Measurements from ENCODE around the gene GPC4.

Gene GPC4

GRCh38 chrX:133405498-133406185 lies 9.6 kb downstream of the GPC4 start:
- no peak for DNase-seq

DNA sequence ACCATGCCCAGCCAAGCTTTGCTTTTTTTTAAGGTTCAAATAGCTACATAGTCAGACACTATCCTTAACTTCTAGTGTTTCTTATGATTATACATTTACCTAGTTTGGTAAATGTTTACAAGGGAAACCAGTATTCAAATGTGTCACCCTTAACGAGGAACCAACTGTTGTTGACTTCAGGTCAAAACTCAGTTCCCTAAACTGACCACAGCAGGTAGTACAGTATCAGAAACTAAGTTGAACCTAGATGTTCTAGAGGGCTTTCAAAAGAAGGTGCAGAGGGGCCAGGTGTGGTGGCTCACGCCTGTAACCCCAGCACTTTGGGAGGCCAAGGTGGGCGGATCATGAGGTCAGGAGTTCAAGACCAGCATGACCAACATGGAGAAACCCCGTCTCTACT lies 11.3 kb downstream of the GPC4 start:
- DNase-seq: no peak

DNA sequence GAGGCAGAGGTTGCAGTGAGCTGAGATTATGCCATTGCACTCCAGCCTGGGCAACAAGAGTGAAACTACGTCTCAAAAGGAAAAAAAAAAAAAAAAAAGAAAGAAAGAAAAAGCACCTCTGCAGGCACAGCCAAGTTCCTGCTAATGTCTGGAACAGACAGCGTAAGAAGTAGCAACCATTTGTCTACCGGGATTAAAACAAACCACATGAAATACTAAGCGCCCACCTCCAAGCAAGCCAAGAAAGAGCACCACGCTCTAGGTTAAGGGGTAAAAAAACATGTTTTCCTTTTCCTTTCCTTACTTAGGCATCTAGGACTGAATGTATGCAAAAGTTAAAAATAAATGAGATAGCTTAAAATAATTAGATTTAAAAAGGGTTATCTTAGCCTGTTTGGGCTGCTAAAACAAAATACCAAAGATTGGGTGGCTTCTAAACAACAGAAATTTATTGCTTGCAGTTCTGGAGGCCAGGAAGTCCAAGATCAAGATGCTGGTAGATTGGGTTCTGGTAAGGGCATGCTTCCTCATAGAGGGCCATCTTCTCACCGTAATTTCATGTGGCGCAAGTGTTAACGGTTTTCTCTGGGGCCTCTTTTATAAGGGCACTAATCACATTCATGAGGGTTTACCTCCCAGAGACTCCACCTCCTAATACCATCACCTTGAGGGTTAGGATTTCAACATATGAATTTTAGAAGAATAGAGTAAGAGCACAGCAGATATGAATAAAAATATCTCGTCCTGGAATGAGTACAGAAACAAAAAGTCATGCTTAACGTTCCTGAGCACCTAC lies 12.3 kb downstream of the GPC4 start:
- no peak for DNase-seq

GRCh38 chrX:133402042-133402453 lies 13.2 kb downstream of the GPC4 start:
- DNase-seq: no peak

GRCh38 chrX:133401536-133401935 lies 13.8 kb downstream of the GPC4 start:
- DNase-seq: no peak

DNA sequence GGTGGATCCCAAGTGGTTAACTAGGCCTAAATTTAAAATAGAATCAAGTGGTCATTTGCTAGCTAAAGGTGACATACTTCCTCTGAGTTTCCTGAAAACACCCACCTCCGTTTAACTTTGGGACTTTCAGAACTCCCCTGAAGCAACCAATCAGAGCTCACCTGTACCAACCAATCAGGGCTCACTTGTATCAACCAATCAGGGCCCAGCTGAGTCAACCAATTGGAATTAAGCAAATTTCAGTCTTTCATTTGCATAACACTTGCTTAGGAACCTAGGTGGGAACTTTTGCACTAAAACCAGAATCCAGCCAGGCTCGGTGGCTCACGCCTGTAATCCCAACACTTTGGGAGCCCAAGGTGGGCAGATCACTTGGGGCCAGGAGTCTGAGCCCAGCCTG lies 15.9 kb downstream of the GPC4 start:
- no peak for DNase-seq

DNA sequence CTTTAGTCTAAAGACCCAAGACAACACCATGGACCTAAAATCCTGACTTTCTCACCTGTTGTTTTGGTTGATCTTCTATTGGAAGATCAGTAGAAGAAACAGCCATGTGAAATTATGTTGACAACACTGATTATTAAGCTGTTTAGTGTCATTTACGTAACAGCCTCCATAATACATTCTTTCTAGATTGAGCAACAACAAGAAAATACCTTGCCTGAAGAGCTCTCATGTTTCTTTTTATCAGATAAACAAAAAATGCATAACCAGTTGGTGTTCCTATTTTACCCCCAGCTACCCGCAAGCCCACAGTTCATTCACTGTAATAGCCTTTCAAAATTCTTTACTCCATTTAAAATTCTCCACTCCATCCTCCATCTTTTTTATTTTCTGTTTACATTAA lies 20.5 kb downstream of the GPC4 start:
- DNase-seq: no peak

- DNase-seq: no peak
Measured at GRCh38 chrX:133392671-133393070, 22.6 kb downstream of the GPC4 start.

DNA sequence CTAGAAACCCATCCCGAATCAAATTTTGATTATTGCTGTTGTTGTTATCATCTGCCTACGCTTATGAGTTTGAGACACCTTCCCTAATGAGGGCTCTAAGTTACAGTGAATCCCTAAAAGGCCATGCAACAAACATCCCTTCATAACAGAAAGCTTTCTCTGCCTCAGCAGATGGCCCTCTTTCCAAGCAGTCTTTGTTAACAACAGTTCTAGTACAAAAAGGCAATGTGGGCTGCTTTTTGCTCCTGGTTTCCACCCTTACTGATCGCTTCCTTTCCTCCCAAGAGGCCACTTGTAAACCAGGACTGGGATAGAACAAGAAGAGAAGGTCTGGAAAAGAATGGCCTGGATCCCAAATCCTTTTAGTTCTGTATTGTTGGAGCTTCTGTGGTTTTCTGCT lies 24.2 kb downstream of the GPC4 start:
- no peak for DNase-seq

DNA sequence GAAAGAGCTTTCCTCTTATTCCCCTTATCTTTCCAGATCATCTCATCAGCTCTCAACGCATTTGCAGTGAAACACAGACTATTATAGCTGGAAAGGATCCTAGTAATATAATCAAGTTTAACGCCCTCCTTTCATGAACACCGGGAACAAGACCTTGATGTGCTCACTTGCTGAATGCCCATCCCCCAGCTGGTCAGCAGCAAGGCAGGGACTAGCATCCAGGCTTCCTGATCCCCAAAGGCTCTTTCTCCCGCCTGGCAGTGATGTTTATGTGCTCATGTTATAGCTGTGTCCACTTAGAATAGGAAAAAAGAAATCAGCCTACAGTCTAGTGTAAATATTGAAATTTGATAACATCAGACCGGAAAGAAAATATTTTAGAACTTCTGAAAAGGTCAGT lies 24.6 kb downstream of the GPC4 start:
- no peak for DNase-seq

GRCh38 chrX:133389975-133390374 lies 25.3 kb downstream of the GPC4 start:
- no peak for DNase-seq

- DNase-seq: no peak
Measured at GRCh38 chrX:133384454-133384853, 30.8 kb downstream of the GPC4 start.

GRCh38 chrX:133380711-133381619 lies 34.3 kb downstream of the GPC4 start:
- DNase-seq: no peak

DNA sequence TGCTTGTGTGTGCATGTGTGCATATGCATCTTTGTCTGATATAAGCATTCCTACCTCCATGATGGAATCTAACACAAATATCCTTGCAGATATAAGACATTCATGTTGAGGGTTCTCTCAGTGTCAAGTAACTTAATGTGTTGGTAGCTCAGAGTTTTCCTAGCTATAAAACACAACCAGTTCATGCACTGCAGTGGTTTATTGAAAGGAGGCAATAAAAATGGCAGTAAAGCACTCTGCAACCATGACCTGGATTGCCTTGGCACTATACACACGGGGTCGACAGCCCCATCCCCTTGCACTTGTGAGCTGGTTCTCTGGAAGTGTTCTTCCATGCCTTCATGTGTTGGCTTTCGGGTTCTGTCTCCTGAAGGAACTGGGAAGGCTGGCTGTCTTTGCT lies 38.9 kb downstream of the GPC4 start:
- DNase-seq: no peak

DNA sequence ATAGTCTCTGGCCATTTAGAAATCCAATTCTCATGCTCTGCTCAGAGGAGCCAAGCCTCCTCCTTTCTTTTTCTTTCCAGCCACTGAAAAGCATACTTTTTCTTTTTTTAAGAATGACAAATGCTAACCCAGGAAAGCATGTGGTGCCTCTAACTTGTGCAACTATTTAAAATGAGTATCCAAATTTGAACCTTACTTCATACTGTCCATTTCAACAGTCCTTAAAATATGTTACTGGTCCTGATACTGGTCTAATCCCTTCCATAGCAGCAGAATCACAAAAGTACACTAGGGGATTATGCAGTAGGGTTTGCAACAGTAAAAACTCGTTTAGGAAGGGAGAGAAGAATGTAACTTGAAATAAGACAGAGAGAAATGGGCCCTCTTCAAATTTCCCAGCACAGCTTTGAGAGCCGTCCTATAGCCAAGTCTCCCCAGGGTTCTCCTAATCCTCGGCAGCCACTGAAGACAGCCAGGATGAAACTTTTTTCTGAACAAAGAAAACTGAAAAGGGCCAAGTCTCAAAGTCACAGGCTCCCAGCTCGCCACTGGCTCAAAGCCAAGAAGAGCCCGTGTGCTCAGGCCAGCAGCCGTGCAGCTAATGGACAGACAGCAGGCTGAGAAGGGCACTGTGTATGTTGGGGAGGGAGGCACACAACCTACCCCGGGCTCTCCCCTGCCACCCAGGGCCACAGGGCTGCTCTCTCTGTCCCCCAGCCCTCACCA lies 39.5 kb downstream of the GPC4 start:
- no peak for DNase-seq

DNA sequence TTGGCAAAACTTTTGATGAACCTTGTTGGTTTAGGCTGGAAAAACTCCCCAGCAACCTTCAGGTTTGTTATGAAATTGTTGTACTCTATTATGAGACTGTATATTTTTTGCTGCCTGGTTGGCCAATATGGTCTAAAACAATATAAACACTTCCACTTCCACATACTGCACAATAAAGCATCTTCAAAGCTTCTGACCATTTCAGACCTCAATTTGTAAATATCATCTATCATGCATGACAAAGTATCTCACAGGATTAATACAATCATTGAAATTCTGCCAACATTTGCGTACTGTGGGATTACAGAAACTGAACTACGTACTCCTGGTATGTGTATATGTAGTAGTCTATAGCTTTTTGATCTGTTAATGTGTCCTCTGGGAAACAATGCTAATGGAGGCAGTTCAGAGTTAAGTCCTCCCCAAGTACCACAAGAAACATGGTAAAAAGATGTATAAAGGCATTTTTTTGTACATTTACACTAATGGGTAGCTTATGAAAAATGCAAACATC lies 40.4 kb downstream of the GPC4 start:
- no peak for DNase-seq

DNA sequence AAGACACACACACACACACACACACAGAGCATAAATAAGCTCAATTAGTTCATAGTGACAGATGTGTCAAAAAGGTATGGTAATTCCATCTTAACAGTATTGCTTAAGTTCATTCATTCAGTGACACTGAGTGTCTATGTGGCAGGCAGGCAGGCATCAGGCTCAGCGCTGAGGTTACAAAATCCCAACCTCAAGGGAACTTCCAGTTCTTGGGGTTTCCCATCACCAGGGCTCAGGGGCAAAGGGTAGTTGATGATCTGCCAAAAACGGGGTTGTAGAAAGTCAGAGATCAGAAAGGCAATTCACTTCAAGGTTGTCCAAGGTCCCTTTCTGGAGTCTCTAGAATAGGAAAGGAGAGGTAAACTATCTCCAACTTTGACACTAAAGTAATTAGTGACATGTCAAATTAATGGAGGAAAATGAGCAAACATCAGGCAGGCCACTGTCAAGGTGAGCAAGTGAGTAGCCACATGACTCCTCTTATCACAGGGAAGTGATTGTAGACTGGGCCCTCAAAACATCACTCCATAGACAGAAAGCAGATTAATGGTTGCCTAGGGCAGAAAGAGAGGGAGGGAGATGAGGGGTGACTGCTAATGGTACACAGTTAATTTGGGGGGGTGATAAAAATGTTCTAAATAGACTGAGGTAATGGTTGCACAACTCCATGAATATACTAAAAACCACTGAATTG lies 41.8 kb downstream of the GPC4 start:
- no peak for DNase-seq

DNA sequence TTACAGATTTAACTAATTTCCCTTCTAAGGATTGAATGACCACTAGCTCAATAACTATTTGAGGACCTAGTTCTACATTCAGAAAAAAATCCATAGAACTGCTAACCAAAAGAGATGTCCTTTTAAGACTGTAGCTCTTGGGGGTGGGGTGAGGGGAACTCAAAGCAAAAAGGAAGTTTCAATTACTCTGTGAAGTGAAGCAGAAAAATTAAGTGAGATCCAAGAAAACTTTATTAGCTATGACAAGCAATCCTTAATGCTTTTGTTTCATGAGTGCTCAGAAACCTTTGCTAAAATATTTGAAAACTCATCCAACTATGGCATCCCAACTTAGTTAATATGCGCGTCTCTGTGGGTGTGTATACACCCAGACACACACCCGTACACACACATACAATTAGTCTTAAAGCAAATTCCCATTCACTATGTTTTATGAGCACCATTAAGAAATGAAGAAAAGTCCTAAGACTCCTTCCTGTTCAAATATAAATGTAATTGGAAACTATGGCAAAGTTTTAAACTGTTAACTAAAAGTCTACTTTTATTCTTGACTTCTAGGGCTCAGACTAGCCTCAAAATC lies 44.5 kb downstream of the GPC4 start:
- DNase-seq: no peak

DNA sequence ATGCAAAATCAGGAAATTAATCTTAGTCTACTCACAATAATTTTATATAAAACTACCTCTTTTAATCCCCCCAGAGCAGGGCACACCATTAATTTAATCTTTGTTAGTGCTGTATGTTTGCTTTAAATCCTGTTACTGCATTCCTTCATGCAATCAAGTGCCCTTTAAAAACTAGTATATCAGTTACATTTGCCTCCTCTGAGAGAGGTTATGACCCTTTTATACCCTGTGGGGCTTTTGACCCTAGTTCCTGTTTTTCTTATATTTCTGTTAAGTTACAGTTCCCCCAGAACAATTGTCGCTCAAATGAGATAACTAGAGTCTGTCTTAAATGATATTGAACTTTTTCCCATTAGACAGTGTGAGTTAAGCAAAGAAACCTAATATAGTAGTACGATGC lies 46.2 kb downstream of the GPC4 start:
- no peak for DNase-seq

DNA sequence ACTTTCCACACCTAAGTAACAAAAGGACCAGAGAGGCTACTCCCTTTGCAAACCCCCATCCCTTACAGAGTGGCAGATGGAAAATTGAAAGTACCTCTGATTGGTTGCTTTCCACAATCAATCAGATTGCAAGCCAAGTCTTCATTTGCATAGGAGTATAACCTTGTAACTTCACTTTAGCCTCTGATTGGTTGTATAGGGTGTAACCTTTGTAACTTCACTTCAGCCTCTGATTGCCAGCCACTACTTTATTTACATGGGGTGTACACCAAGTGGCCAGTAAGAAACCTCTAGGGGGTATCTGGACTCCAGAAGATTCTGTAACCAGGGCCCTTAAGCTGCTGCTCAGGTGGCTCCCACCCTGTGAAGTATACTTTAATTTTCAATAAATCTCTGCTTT lies 48.6 kb downstream of the GPC4 start:
- DNase-seq: no peak

DNA sequence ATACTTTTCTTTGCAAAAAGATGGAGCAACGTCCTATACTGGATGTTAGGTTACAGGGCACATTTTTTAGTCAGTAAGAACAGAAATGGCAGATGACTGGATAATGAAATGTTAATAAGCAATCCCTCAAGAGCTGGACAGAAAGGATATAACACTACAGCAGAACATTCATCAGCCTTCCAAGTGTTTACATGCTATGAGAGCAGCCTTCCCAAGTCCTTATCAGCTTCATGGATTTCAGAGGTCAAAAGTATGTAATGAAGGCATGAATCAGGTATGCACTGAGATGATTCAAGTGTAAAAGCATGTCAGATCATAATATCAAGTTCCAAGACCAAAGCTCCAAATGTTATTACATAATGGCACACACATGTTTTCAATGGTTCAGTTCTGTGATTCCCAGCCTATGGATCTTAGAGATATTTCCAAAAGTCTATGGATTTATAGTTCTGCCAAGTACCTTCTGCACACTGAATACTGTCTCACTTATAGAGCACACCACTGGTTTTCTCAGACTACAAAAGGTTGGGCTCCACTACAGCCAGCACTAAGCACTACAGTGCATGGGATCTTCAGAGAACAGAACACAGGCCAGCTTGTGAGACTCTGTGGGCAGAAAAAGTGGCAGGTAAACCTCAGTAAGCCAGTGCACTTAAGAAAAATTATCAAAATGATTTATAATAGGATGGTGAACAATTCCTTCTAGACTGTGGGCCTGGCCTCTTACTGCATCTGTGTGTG lies 49.2 kb downstream of the GPC4 start:
- DNase-seq: no peak
